Measurements from ENCODE around the gene OTOG. TPM values are rescaled to one million over a fixed set of nuclear protein-coding genes. Genes with fewer than 3 reads are reported as not detected.

The OTOG gene
- total RNA-seq, 1 donor from 2014 or later = not detected

DNA sequence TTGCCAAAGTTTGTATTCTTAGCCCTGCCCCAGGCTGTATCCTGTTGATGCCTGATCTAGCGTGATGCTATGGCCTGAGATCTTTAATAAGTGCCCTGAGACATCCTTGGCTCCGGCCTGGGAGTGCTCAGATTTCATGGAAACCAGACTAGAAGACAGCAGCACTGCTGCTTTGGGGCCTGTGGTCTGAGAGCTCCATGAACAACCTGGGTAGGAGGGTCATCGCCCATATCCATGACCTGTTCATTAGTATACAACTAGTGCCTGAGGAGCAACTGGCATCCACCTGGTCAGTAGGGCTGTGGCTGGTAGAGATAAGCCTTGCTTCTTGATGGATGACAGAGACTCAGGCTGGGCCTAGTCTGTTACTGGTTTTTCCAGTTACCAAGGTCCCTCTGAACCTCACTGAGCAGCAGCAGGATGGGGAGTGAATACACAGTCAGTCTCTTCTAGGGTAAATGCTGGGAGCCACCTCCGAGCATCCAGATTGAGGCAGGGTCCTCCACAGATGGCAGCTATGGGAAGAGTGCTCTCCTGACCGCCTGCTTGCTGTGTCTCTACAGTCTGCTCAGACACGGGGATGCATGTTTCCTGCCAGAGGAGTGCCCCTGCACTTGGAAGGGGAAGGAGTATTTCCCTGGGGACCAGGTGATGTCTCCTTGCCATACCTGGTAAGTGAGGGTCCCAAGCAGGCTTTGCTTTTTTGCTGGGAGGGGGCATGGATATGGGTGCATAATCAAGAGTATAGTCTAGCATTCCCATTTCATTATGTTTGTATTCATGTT is 39.0 kb downstream of the OTOG start:
- Histone ChIP-seq H3K27me3 (ENCODE audit: control insufficient read depth, insufficient read depth, low read length) (no peaks in the 10 kb centered on the region), H3K36me3 (ENCODE audit: control insufficient read depth, insufficient read depth, low read length) (no peaks in the 10 kb centered on the region), H3K4me3 (ENCODE audit: low read depth, low read length) (no peak overlapping the region)
- TF ChIP-seq, protein P1, sequence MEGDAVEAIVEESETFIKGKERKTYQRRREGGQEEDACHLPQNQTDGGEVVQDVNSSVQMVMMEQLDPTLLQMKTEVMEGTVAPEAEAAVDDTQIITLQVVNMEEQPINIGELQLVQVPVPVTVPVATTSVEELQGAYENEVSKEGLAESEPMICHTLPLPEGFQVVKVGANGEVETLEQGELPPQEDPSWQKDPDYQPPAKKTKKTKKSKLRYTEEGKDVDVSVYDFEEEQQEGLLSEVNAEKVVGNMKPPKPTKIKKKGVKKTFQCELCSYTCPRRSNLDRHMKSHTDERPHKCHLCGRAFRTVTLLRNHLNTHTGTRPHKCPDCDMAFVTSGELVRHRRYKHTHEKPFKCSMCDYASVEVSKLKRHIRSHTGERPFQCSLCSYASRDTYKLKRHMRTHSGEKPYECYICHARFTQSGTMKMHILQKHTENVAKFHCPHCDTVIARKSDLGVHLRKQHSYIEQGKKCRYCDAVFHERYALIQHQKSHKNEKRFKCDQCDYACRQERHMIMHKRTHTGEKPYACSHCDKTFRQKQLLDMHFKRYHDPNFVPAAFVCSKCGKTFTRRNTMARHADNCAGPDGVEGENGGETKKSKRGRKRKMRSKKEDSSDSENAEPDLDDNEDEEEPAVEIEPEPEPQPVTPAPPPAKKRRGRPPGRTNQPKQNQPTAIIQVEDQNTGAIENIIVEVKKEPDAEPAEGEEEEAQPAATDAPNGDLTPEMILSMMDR (IDR thresholded peaks at IDR 0.05; ENCODE audit: insufficient read depth, low read length, poor library complexity, severe bottlenecking) = no peak
- DNase-seq (ENCODE audit: low read depth) = no peak

DNA sequence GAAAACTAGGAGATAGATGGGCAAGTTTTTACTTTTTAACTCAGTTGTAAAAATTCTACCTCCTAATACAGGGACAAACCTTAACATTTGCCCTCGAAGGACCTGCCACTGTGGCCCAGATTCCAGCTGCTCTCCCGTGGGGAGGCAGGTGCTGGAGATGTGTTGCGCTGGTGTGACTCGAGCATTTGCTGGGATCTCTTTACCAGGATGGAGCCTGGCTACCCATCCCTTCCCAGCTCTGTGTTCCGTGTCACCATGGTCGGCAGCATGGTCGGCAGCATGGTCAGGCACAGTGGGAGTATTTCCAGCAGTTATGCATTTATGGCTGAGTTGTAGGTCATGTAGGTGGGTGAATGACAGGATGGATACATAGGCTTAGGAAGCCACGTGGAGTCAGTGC is 41.1 kb downstream of the OTOG start:
- Histone ChIP-seq H3K4me3 (ENCODE audit: low read depth, low read length) (no peak overlapping the region), H3K27me3 (ENCODE audit: control insufficient read depth, insufficient read depth, low read length) (no peaks in the 10 kb centered on the region), H3K36me3 (ENCODE audit: control insufficient read depth, insufficient read depth, low read length) (no peaks in the 10 kb centered on the region)
- TF ChIP-seq, protein P1 (IDR thresholded peaks at IDR 0.05; ENCODE audit: insufficient read depth, low read length, poor library complexity, severe bottlenecking) = no peak
- DNase-seq (ENCODE audit: low read depth) = no peak

DNA sequence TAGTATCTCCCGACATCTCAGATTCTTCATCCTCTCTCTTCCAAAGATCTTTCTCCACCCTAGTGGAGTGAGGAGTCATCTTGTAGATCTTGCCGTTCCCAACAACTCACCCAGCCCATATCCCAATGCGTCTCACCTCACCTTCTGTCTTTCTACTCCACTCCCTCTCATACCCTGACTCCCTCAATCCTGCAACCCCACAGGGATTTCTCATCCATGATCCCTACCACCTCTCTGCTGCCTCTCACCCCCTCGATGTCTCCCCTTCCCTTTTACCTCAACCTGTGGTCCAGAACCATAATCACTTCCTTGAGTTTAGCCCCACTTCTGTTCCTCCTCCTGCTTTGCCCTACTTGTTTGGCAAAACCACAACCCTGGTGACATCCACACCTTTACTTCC is 41.7 kb downstream of the OTOG start:
- TF ChIP-seq, protein P1 (IDR thresholded peaks at IDR 0.05; ENCODE audit: insufficient read depth, low read length, poor library complexity, severe bottlenecking) = no peak
- no peak overlapping the region for H3K4me3 ChIP-seq (ENCODE audit: low read depth, low read length)
- H3K27me3 ChIP-seq (ENCODE audit: control insufficient read depth, insufficient read depth, low read length) = no peaks in the 10 kb centered on the region
- no peaks in the 10 kb centered on the region for H3K36me3 ChIP-seq (ENCODE audit: control insufficient read depth, insufficient read depth, low read length)
- DNase-seq (ENCODE audit: low read depth) = no peak

DNA sequence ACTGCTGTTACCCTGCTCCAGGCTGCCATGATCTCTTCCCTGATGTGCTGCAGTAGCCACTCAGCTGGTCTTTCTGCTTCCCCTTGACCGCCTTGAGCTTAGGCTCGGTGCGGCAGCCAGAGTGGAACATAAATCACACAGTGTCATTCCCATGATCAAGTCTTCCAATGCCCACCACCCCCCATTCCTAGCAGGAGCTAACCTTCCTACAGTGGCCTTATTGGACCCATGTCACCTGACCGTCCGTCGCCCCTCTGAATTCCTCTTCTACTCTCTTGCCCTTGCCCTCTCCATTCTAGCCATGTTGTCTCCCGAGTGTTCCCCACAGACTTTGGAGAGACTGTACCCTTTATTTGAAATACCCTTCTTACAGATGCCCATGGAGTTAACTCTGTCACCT is 43.4 kb downstream of the OTOG start:
- TF ChIP-seq, protein P1 (IDR thresholded peaks at IDR 0.05; ENCODE audit: insufficient read depth, low read length, poor library complexity, severe bottlenecking) = no peak

DNA sequence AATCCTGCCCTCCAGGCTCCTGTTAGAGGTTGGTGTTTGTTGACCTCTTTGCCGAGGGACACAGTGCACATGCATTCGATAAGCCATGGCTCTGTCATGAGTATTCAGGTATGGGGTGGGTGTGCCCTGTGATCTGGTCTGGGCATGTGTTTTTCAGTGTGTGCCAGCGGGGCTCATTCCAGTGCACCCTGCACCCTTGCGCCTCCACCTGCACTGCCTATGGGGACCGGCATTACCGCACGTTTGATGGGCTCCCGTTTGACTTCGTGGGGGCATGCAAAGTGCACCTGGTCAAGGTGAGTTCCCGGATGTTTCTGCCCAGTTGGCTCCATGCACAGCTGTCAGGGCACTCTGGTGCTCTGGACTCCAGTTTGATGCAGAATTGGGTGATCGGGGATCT is 44.2 kb downstream of the OTOG start:
- H3K36me3 ChIP-seq (ENCODE audit: control insufficient read depth, insufficient read depth, low read length) = no peaks in the 10 kb centered on the region
- TF ChIP-seq, protein P1 (IDR thresholded peaks at IDR 0.05; ENCODE audit: insufficient read depth, low read length, poor library complexity, severe bottlenecking) = no peak
- H3K27me3 ChIP-seq (ENCODE audit: control insufficient read depth, insufficient read depth, low read length) = peaks cover under 1% of the 10 kb centered on the region
- DNase-seq (ENCODE audit: low read depth) = no peak
- H3K4me3 ChIP-seq (ENCODE audit: low read depth, low read length) = no peak overlapping the region

More for the DNA sequence above, 43.4 kb downstream of the OTOG start:
- Histone ChIP-seq H3K4me3 (ENCODE audit: low read depth, low read length) (no peak overlapping the region), H3K36me3 (ENCODE audit: control insufficient read depth, insufficient read depth, low read length) (no peaks in the 10 kb centered on the region), H3K27me3 (ENCODE audit: control insufficient read depth, insufficient read depth, low read length) (no peaks in the 10 kb centered on the region)
- no peak for DNase-seq (ENCODE audit: low read depth)

Measured in kidney epithelial cell (primary cell).